Psoas muscle (tissue), 8 donors: Measurements from ENCODE around the gene DGAT2L6. TPM values are rescaled to one million over a fixed set of nuclear protein-coding genes. Genes with fewer than 3 reads are reported as not detected.
"Not testable (repeated sequence)": the region's sequence is repeated elsewhere in the genome, so short reads cannot be mapped to it uniquely, and the experiment has no call there.

ENCODE experiments used
- ATAC-seq, 4 donors: fragments of 200-7000 bp; cut with Tn5 transposase; one replicate each; pipeline ENCODE4 v1.9.1; 2020; ENCODE audit warnings: moderate library complexity in 3 of 4, mild to moderate bottlenecking in 2 of 4
- DNase-seq, 2 donors: peaks; one replicate each; pipeline ENCODE4 v3.0.0-alpha.2; 2020
- H3K27ac ChIP-seq: fragments of 200-600 bp; one replicate; pipeline ENCODE4 v1.8.0; 2022
- H3K27me3 ChIP-seq, 3 donors: fragments of 200-600 bp in 1 of 3; one replicate each; pipeline versions ENCODE4 v1.6.1 to v1.8.0; 2013 to 2022; ENCODE audit warnings: low read length in 2 of 3, mild to moderate bottlenecking in 2 of 3, moderate library complexity in 1 of 3; ENCODE audit not compliant: insufficient read depth in 3 of 3
- H3K36me3 ChIP-seq, 2 donors: fragments of 200-600 bp in 1 of 2; one replicate each; pipeline versions ENCODE4 v1.6.1 to v1.8.0; 2013 to 2022; ENCODE audit warnings: low read depth in 1 of 2, mild to moderate bottlenecking in 1 of 2, moderate library complexity in 1 of 2; ENCODE audit not compliant: insufficient read depth in 1 of 2
- H3K4me1 ChIP-seq: fragments of 200-600 bp; one replicate; pipeline ENCODE4 v1.8.0; 2022
- H3K4me3 ChIP-seq: fragments of 200-600 bp; one replicate; pipeline ENCODE4 v1.8.0; 2022; ENCODE audit warnings: mild to moderate bottlenecking
- H3K9me3 ChIP-seq: fragments of 200-600 bp; one replicate; pipeline ENCODE4 v1.8.0; 2022
- CTCF ChIP-seq: fragments of 200-600 bp; IDR thresholded peaks from one replicate; pipeline ENCODE4 v1.8.0; 2022; ENCODE audit warnings: antibody characterized with exemption
- WGBS, 3 donors: extraction: QIAGEN DNeasy Blood & Tissue Kit; methylation state at CpG; one replicate each; pipeline versions ENCODE4 v1.1.6 to v1.1.7; 2013; 5-methylcytosine and 5-hydroxymethylcytosine counted together
- intact Hi-C, 2 donors: fragments of 100-400 bp; cut with DNase I; formaldehyde crosslinking; loops; one replicate each; pipeline versions ENCODE4 v1.11.0 to v1.14.2; 2022
- polyA plus RNA-seq, 3 donors: library from polyadenylated mRNA; stranded (reverse); fragments of 200-250 nt; gene quantifications; one replicate each; pipeline ENCODE4 v1.2.3, GENCODE V29; 2013
- total RNA-seq, 4 donors: library from RNA; stranded (reverse); fragmentation: NEBNext Ultra II Directional in 2 of 4; extraction: Animal tissue kit (Norgen Biotek cat#: 25700) in 2 of 4; gene quantifications; one replicate each; pipeline versions ENCODE4 v1.2.1 to v1.2.4, GENCODE V29; 2021 to 2023
- donor health status: healthy with polysubstance abuse.
- donor health status: DM: no; HTN: no; CAD: no; lungs with moderate emphysema.
- donor health status: Bipolar disorder and iron deficiency.
- donor health status: healthy.
- donor health status: DM: yes; HTN: yes; CAD: no.
- donor health status: DM: no; HTN: no; CAD: no.
- donor health status: DM: no; HTN: no; CAD: no.
- donor health status: DM: yes; HTN: yes; CAD: no.

DGAT2L6 gene
- total and polyA plus RNA-seq, 7 donors, result not detected

- TF ChIP-seq CTCF, result no peak
- no peaks in the 10 kb centered on the region for H3K36me3 ChIP-seq
- ATAC-seq (no peak), DNase-seq (no peak)
- H3K27me3 ChIP-seq, result no peaks in the 10 kb centered on the region
- WGBS, 3 donors, result 66 to 83% (median 83%) methylated on average over 2 of the region's 2 CpGs
- H3K9me3 ChIP-seq, result no peaks in the 10 kb centered on the region
- intact Hi-C loops, result no loop called here
- no peaks in the 10 kb centered on the region for H3K4me1 ChIP-seq
- no peak overlapping the region for H3K4me3 ChIP-seq
- no peak overlapping the region for H3K27ac ChIP-seq
Observed at GRCh38 chrX:70226687-70227086, 49.4 kb downstream of the DGAT2L6 start.

GRCh38 chrX:70231666-70232065, 54.4 kb downstream of the DGAT2L6 start:
- H3K27me3 ChIP-seq, result no peaks in the 10 kb centered on the region
- intact Hi-C loops, result no loop called here
- H3K36me3 ChIP-seq, result no peaks in the 10 kb centered on the region
- ATAC-seq (no peak), DNase-seq (no peak)
- H3K9me3 ChIP-seq, result no peaks in the 10 kb centered on the region
- H3K4me1 ChIP-seq, result no peaks in the 10 kb centered on the region
- H3K27ac ChIP-seq, result no peak overlapping the region
- H3K4me3 ChIP-seq, result no peak overlapping the region
- 63 to 76% (median 75%) methylated on average over 3 to 4 of the region's 4 CpGs for WGBS, 3 donors
- no peak for TF ChIP-seq CTCF

- H3K9me3 ChIP-seq, result no peaks in the 10 kb centered on the region
- no peak for DNase-seq
- no peak within 1 kb of the TSS for H3K27ac ChIP-seq
- no peak within 1 kb of the TSS for H3K4me3 ChIP-seq
- no peaks in the 10 kb centered on the region for H3K27me3 ChIP-seq
- H3K36me3 ChIP-seq, result no peaks in the 10 kb centered on the region
- 72 to 88% (median 81%) methylated on average over 3 of the region's 3 CpGs for WGBS, 3 donors
- ATAC-seq, result no peak
- intact Hi-C loops, result no loop called here
- H3K4me1 ChIP-seq, result no peaks in the 10 kb centered on the region
- TF ChIP-seq CTCF, result no peak
Observed at GRCh38 chrX:70234355-70234754, 57.1 kb downstream of the DGAT2L6 start, which contains the start of gene AWAT1. Gene AWAT1 (plus strand): TSS chrX:70234655. CDS start chrX:70234696, 41 bp downstream.

- DNase-seq, result no peak
- TF ChIP-seq CTCF, result no peak
- Histone ChIP-seq H3K4me1 (no peaks in the 10 kb centered on the region), H3K4me3 (no peak overlapping the region), H3K27ac (no peak overlapping the region), H3K9me3 (no peaks in the 10 kb centered on the region), H3K36me3 (no peaks in the 10 kb centered on the region), H3K27me3 (peaks cover 0 to 10% (median 0%) of the 10 kb centered on the region in 3 donors)
- intact Hi-C loops, result no loop called here
- 88 to 100% (median 91%) methylated on average over 1 of the region's 1 CpG for WGBS, 3 donors
- ATAC-seq, result no peak
Observed at GRCh38 chrX:70240751-70241150, 63.5 kb downstream of the DGAT2L6 start.

GRCh38 chrX:70241501-70241900, 64.2 kb downstream of the DGAT2L6 start:
- no peak for TF ChIP-seq CTCF
- intact Hi-C loops, result no loop called here
- Histone ChIP-seq H3K36me3 (no peaks in the 10 kb centered on the region), H3K4me3 (no peak overlapping the region), H3K9me3 (no peaks in the 10 kb centered on the region), H3K27me3 (peaks cover 0 to 10% (median 0%) of the 10 kb centered on the region in 3 donors), H3K27ac (no peak overlapping the region), H3K4me1 (no peaks in the 10 kb centered on the region)
- DNase-seq (no peak), ATAC-seq (no peak)
- 70 to 89% (median 77%) methylated on average over 2 of the region's 2 CpGs for WGBS, 3 donors

GRCh38 chrX:70243601-70244000, 66.3 kb downstream of the DGAT2L6 start:
- H3K4me1 ChIP-seq, H3K36me3 ChIP-seq, intact Hi-C loops, H3K27ac ChIP-seq, ATAC-seq, DNase-seq, H3K4me3 ChIP-seq, H3K9me3 ChIP-seq: not testable (repeated sequence)
- WGBS, 3 donors, result 70 to 78% (median 77%) methylated on average over 5 of the region's 5 CpGs
- peaks cover 0 to 10% (median 0%) of the 10 kb centered on the region in 3 donors for H3K27me3 ChIP-seq
